K562 (cell line): ENCODE data around the gene RNF213. TPM values are rescaled to one million over a fixed set of nuclear protein-coding genes. Genes with fewer than 3 reads are reported as not detected.

ENCODE experiments used
- ATAC-seq: fragments of 200-7000 bp; cut with Tn5 transposase; 3 replicates; pipeline ENCODE4 v1.9.1; 2020; ENCODE audit warnings: moderate library complexity
- BruUV-seq: library from RNA; stranded (reverse); fragments of 400-500 nt; replicated peaks from 2 replicates; lab custom pipeline; 2021; lab: Mats Ljungman, UMichigan
- CTCF ChIA-PET: fragments of 300-600 bp; formaldehyde crosslinking; extraction: SDS; loops from one replicate; lab custom pipeline; 2021; ENCODE audit warnings: low intra/inter-chr PET ratio; lab: Yijun Ruan, JAX
- POLR2A ChIA-PET: fragments of 300-600, 350-650 bp; sonication (Branson Sonifier 250); formaldehyde crosslinking; extraction: SDS; loops from one replicate; lab custom pipeline; 2021; ENCODE audit warnings: antibody characterized with exemption, inconsistent platforms; lab: Yijun Ruan, JAX
- DNase-seq, 4 experiments: peaks; one replicate each; pipeline versions ENCODE4 v3.0.0 to v3.0.0-alpha.2; 2011 to 2018; ENCODE audit warnings: low spot score in 3 of 4, mixed read lengths in 3 of 4; ENCODE audit errors: extremely low read depth in 1 of 4
- FAIRE-seq: peaks from 2 replicates; lab custom pipeline; 2011; peaks lifted over from hg19 to GRCh38; lab: Jason Lieb, UNC
- H2AFZ ChIP-seq: 2 replicates; pipeline ENCODE4 v1.6.0; 2011; ENCODE audit warnings: low read depth, low read length, control low read depth, inconsistent platforms
- H3K27ac ChIP-seq: fragments of 200-600 bp; 3 replicates; pipeline ENCODE4 v1.8.0; 2011; ENCODE audit warnings: low read depth, mild to moderate bottlenecking, control low read depth, inconsistent platforms, low read length, moderate library complexity, mixed read lengths; ENCODE audit errors: extremely low read depth
- H3K27me3 ChIP-seq, 2 experiments: fragments of 300-600 bp in 1 of 2; 2 replicates in 1 of 2; 3 replicates in 1 of 2; pipeline versions ENCODE4 v1.6.0 to v1.8.0; 2011; ENCODE audit warnings: inconsistent platforms in 2 of 2, low read length in 2 of 2, mild to moderate bottlenecking in 1 of 2, mixed read lengths in 1 of 2, moderate library complexity in 1 of 2; ENCODE audit not compliant: control insufficient read depth in 2 of 2, insufficient read depth in 2 of 2
- H3K36me3 ChIP-seq: fragments of 300-600 bp; 3 replicates; pipeline ENCODE4 v1.8.0; 2011; ENCODE audit warnings: mild to moderate bottlenecking, low read length, inconsistent platforms; ENCODE audit not compliant: control insufficient read depth, insufficient read depth
- H3K4me1 ChIP-seq, 2 experiments: fragments of 200-600 bp in 1 of 2; replicated peaks in 1 of 2; 2 replicates in 1 of 2; 3 replicates in 1 of 2; pipeline versions ENCODE4 v1.5.1 to v1.8.0; 2011; ENCODE audit warnings: inconsistent platforms in 2 of 2, low read length in 2 of 2, mild to moderate bottlenecking in 1 of 2, mixed read lengths in 1 of 2, moderate library complexity in 1 of 2; ENCODE audit not compliant: control insufficient read depth in 2 of 2, insufficient read depth in 2 of 2
- H3K4me2 ChIP-seq: 2 replicates; pipeline ENCODE4 v1.6.1; 2011; ENCODE audit warnings: low read length, control low read depth, inconsistent platforms, mixed read lengths; ENCODE audit not compliant: insufficient read depth
- H3K4me3 ChIP-seq: fragments of 200-600 bp; sonication (generic), shearing (Covaris generic); 2 replicates; pipeline ENCODE4 v1.5.1; 2016; ENCODE audit warnings: control low read depth, inconsistent platforms
- H3K79me2 ChIP-seq: fragments of 200-600 bp; 3 replicates; pipeline ENCODE4 v1.8.0; 2011; ENCODE audit warnings: low read length, inconsistent platforms; ENCODE audit not compliant: control insufficient read depth, insufficient read depth
- H3K9ac ChIP-seq, 2 experiments: 2 replicates each; pipeline versions ENCODE4 v1.6.0 to v1.6.1; 2011; ENCODE audit warnings: low read depth in 2 of 2, low read length in 2 of 2, control low read depth in 1 of 2, inconsistent platforms in 1 of 2, mild to moderate bottlenecking in 1 of 2, mixed read lengths in 1 of 2; ENCODE audit not compliant: insufficient read depth in 1 of 2
- H3K9me1 ChIP-seq: one replicate; pipeline ENCODE4 v1.6.0; 2011; ENCODE audit warnings: inconsistent platforms, mild to moderate bottlenecking, low read length, moderate library complexity; ENCODE audit not compliant: control insufficient read depth, insufficient read depth
- H3K9me3 ChIP-seq: replicated peaks from 2 replicates; pipeline ENCODE4 v1.5.1; 2011; ENCODE audit warnings: low read depth, low read length, inconsistent platforms; ENCODE audit not compliant: control insufficient read depth, insufficient read depth
- H4K20me1 ChIP-seq: replicated peaks from 2 replicates; pipeline ENCODE4 v1.6.1; 2011; ENCODE audit warnings: low read length, inconsistent platforms, mixed read lengths; ENCODE audit not compliant: control insufficient read depth, insufficient read depth
- COPS2 ChIP-seq: fragments of 450-650 bp; conservative IDR thresholded peaks from 2 replicates; pipeline ENCODE4 v1.6.1; 2016; ENCODE audit warnings: mild to moderate bottlenecking, moderate library complexity
- FOSL1 ChIP-seq: fragments of 200-800 bp; sonication (Bioruptor generic); conservative IDR thresholded peaks from 2 replicates; pipeline ENCODE4 v1.6.1; 2016; ENCODE audit warnings: missing genetic modification characterization, missing compliant biosample characterization
- GTF2A2 ChIP-seq: IDR thresholded peaks from 2 replicates; pipeline ENCODE4 v1.6.1; 2016; ENCODE audit warnings: mild to moderate bottlenecking, missing genetic modification characterization, missing compliant biosample characterization
- NCOA1 ChIP-seq: fragments of 450-650 bp; IDR thresholded peaks from 2 replicates; pipeline ENCODE4 v1.6.1; 2016; ENCODE audit warnings: low read depth
- TARDBP ChIP-seq: fragments of 450-650 bp; IDR thresholded peaks from 2 replicates; pipeline ENCODE4 v1.6.1; 2016
- ZNF23 ChIP-seq: fragments of 250-450 bp; sonication (Bioruptor Pico); IDR thresholded peaks from 2 replicates; pipeline ENCODE4 v1.4.0; 2020; ENCODE audit warnings: mild to moderate bottlenecking
- ZNF316 ChIP-seq: fragments of 450-650 bp; IDR thresholded peaks from 2 replicates; pipeline ENCODE4 v1.6.1; 2016
- WGBS: fragments of 100-300 bp; shearing (Covaris generic); methylation state at CpG from one replicate; pipeline ENCODE4 v1.1.6; 2016; ENCODE audit warnings: low coverage, mixed read lengths; ENCODE audit not compliant: insufficient coverage; ENCODE audit errors: missing lambda C conversion rate; 5-methylcytosine and 5-hydroxymethylcytosine counted together
- in situ Hi-C: fragments of 300-500 bp; cut with MboI; formaldehyde crosslinking; loops from 4 replicates; pipeline ENCODE4 v1.15.0; 2018; ENCODE audit warnings: inconsistent platforms, mixed read lengths
- intact Hi-C: fragments of 100-400 bp; cut with micrococcal nuclease; formaldehyde crosslinking; loops from 2 replicates; pipeline ENCODE4 v1.14.2; 2022
- polyA plus RNA-seq, 8 experiments: library from polyadenylated mRNA; depleted of rRNA in 4 of 8; stranded (reverse) in 5 of 8; unstranded in 3 of 8; fragments of >200 nt; fragmentation: Nextera tagmentation in 2 of 8; fragmentation: Illumina TruSeq in 1 of 8; extraction: Ambion mirVana in 2 of 8; extraction: Trizol in 1 of 8; gene quantifications; 2 replicates each; pipeline versions ENCODE4 v1.2.1 to v1.2.3, GENCODE V29; 2011 to 2014; ENCODE audit warnings: inconsistent platforms in 1 of 8, missing spikeins in 1 of 8
- total RNA-seq, 7 experiments: library from RNA; depleted of rRNA in 6 of 7; stranded (reverse); fragments of >200 nt in 6 of 7; fragmentation: Illumina TruSeq in 2 of 7; extraction: Trizol in 2 of 7; gene quantifications; 2 replicates each; pipeline versions ENCODE4 v1.2.1 to v1.2.3, GENCODE V29; 2011 to 2021; ENCODE audit warnings: low replicate concordance in 1 of 7
- TF ChIP-seq, protein P1 (sequence below): sonication (generic); formaldehyde crosslinking; IDR thresholded peaks from 2 replicates; pipeline ENCODE4 v1.8.1; 2023; ENCODE audit warnings: mild to moderate bottlenecking, missing genetic modification reagents

RNF213 gene
- total and polyA plus RNA-seq, 9 of the 15 experiments (the other 6 are each of a cell fraction or from before 2014, with no cell fraction given): 5.3 to 33.6 (median 17.9) TPM

DNA sequence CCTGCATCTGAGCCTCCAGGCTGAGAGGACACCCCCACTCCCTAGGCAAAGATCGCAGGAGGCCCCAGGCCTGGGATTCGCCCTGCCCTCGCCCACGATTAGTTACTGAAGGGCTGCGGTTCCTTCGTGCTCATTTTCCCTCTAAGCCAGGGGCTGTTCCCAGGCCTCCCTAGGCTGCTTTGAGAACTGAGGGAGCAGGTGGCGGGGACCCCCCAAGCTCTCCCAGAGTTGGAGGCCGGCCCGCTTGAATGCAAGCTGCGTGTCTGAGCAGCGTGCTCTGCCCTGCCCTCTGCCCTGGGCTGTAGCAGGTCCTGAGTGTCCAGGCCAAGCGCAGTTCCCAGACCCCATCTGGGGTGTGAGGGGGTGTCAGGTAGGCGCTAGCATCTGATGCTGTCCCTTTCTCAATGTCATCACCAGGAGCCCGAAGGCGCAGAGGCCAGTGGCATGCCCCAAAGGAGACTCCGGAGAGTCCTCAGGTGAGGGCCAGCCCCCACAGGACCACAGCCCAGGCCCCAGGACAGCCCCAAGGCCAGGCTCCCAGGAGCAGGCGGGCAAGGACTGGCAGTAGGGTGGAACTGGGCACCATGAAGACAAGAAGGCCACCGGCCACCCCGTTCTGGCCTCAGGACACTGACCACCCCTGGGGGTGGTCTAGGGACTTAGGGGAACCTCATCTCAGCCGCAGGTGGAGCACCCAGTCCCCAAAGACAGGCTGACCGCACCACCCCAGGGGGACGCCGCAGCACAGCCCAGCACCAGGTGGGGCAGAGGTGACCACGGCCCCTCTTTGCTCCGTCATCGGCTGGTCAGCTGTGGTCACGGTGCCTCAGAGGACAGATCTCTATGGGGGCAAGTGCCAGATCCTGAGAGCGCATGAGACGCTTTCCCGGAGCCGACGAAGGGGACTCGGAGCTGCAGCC, 169.0 kb downstream of the RNF213 start:
- intact Hi-C loops: loop anchor here (5.0 kb wide), 2 partner anchors 223 to 553 kb away; no protein-coding TSS in a partner anchor
- POLR2A ChIA-PET: no interaction called here
- ATAC-seq: no peak

More for the DNA sequence above, 169.0 kb downstream of the RNF213 start:
- CTCF ChIA-PET: no interaction called here
- Histone ChIP-seq H3K9ac (0 out of 4 replicates have a peak overlapping the region, but pooled peaks of 1 of the 2 experiments have one; percentile 7), H2AFZ (no peak overlapping the region), H3K4me2 (no peak overlapping the region), H3K27ac (no peak overlapping the region), H3K4me1 (peaks cover 0 to 53% of the 10 kb centered on the region in 2 experiments; a peak in 2 of 5 replicates), H3K27me3 (peaks cover 21 to 89% of the 10 kb centered on the region in 2 experiments; a peak in 4 of 5 replicates), H3K79me2 (no peaks in the 10 kb centered on the region), H3K9me1 (no peaks in the 10 kb centered on the region), H3K36me3 (no peaks in the 10 kb centered on the region), H4K20me1 (peaks cover 39% of the 10 kb centered on the region), H3K9me3 (no peaks in the 10 kb centered on the region), H3K4me3 (no peak overlapping the region)
- in situ Hi-C loops: loop anchor here (5.0 kb wide), 2 partner anchors 148 to 553 kb away; no protein-coding TSS in a partner anchor
- TF ChIP-seq TARDBP: no peak
- TF ChIP-seq GTF2A2 (tag): no peak
- TF ChIP-seq, protein P1, sequence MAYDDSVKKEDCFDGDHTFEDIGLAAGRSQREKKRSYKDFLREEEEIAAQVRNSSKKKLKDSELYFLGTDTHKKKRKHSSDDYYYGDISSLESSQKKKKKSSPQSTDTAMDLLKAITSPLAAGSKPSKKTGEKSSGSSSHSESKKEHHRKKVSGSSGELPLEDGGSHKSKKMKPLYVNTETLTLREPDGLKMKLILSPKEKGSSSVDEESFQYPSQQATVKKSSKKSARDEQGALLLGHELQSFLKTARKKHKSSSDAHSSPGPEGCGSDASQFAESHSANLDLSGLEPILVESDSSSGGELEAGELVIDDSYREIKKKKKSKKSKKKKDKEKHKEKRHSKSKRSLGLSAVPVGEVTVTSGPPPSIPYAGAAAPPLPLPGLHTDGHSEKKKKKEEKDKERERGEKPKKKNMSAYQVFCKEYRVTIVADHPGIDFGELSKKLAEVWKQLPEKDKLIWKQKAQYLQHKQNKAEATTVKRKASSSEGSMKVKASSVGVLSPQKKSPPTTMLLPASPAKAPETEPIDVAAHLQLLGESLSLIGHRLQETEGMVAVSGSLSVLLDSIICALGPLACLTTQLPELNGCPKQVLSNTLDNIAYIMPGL (CRISPR knock-in tag): no peak
- TF ChIP-seq ZNF23 (CRISPR knock-in tag): no peak
- no peak for TF ChIP-seq FOSL1 (tag)
- TF ChIP-seq NCOA1: no peak
- no peak for TF ChIP-seq ZNF316
- TF ChIP-seq COPS2: no peak
- DNase-seq (no peak), FAIRE-seq (no peak)
- no TSS peak for BruUV-seq
- 20% methylated on average over 30 of the region's 33 CpGs for WGBS
